Trophoblast cell (in vitro differentiated cells and primary cell): ENCODE results near the gene PIH1D1.
"Not testable (repeated sequence)": the region's sequence is repeated elsewhere in the genome, so short reads cannot be mapped to it uniquely, and the experiment has no call there.

ENCODE experiments used
- DNase-seq, 2 donors: peaks; one replicate each; pipeline ENCODE4 v3.0.0-alpha.2; 2016
- H2AFZ ChIP-seq: 2 replicates; pipeline ENCODE4 v1.6.1; 2013; ENCODE audit warnings: low read length, moderate library complexity, mild to moderate bottlenecking; ENCODE audit not compliant: insufficient read depth, poor library complexity
- H2AK5ac ChIP-seq: 2 replicates; pipeline ENCODE4 v1.6.1; 2013; ENCODE audit warnings: mild to moderate bottlenecking, low read length
- H2BK120ac ChIP-seq: 2 replicates; pipeline ENCODE4 v1.6.1; 2013; ENCODE audit warnings: low read length, mild to moderate bottlenecking, moderate library complexity; ENCODE audit not compliant: insufficient read depth, poor library complexity
- H2BK12ac ChIP-seq: 2 replicates; pipeline ENCODE4 v1.6.1; 2013; ENCODE audit warnings: mild to moderate bottlenecking, low read length, moderate library complexity
- H2BK5ac ChIP-seq: 2 replicates; pipeline ENCODE4 v1.6.1; 2013; ENCODE audit warnings: low read length, low read depth, moderate library complexity, mild to moderate bottlenecking; ENCODE audit not compliant: poor library complexity
- H3K14ac ChIP-seq: 2 replicates; pipeline ENCODE4 v1.6.1; 2013; ENCODE audit warnings: mild to moderate bottlenecking, low read length
- H3K18ac ChIP-seq: 2 replicates; pipeline ENCODE4 v1.6.1; 2013; ENCODE audit warnings: mild to moderate bottlenecking, low read length
- H3K23ac ChIP-seq: 2 replicates; pipeline ENCODE4 v1.6.1; 2013; ENCODE audit warnings: low read length
- H3K27ac ChIP-seq: 2 replicates; pipeline ENCODE4 v1.5.1; 2013; ENCODE audit warnings: low read depth, mild to moderate bottlenecking, inconsistent platforms, low read length, moderate library complexity
- H3K27me3 ChIP-seq: 2 replicates; pipeline ENCODE4 v1.6.1; 2013; ENCODE audit warnings: inconsistent platforms, mild to moderate bottlenecking, low read length, moderate library complexity; ENCODE audit not compliant: insufficient read depth
- H3K36me3 ChIP-seq, 2 experiments: 1 replicate in 1 of 2; 2 replicates in 1 of 2; pipeline ENCODE4 v1.6.1; 2013; ENCODE audit warnings: low read length in 2 of 2, mild to moderate bottlenecking in 2 of 2, moderate library complexity in 1 of 2; ENCODE audit not compliant: insufficient read depth in 2 of 2, control insufficient read depth in 1 of 2
- H3K4ac ChIP-seq: 2 replicates; pipeline ENCODE4 v1.6.1; 2013; ENCODE audit warnings: low read depth, mild to moderate bottlenecking, low read length, moderate library complexity
- H3K4me1 ChIP-seq, 2 experiments: 1 replicate in 1 of 2; 2 replicates in 1 of 2; pipeline ENCODE4 v1.6.1; 2013; ENCODE audit warnings: low read length in 2 of 2, mild to moderate bottlenecking in 2 of 2, moderate library complexity in 1 of 2; ENCODE audit not compliant: insufficient read depth in 2 of 2, control insufficient read depth in 1 of 2
- H3K4me2 ChIP-seq: 2 replicates; pipeline ENCODE4 v1.6.1; 2013; ENCODE audit warnings: inconsistent platforms, mild to moderate bottlenecking, low read length, moderate library complexity
- H3K4me3 ChIP-seq: 2 replicates; pipeline ENCODE4 v1.5.1; 2013; ENCODE audit warnings: mild to moderate bottlenecking, low read depth, low read length, inconsistent platforms
- H3K79me1 ChIP-seq: one replicate; pipeline ENCODE4 v1.6.1; 2013; ENCODE audit warnings: low read length
- H3K79me2 ChIP-seq: 2 replicates; pipeline ENCODE4 v1.6.1; 2013; ENCODE audit warnings: low read length, mild to moderate bottlenecking; ENCODE audit not compliant: control insufficient read depth, insufficient read depth, poor library complexity
- H3K9ac ChIP-seq: 2 replicates; pipeline ENCODE4 v1.6.1; 2013; ENCODE audit warnings: mild to moderate bottlenecking, low read length
- H3K9me3 ChIP-seq: 2 replicates; pipeline ENCODE4 v1.6.1; 2013; ENCODE audit warnings: low read depth, mild to moderate bottlenecking, control low read depth, inconsistent platforms, low read length; ENCODE audit not compliant: insufficient read depth
- H4K12ac ChIP-seq: 2 replicates; pipeline ENCODE4 v1.6.1; 2013; ENCODE audit warnings: low read depth, mild to moderate bottlenecking, low read length, moderate library complexity
- H4K8ac ChIP-seq: 2 replicates; pipeline ENCODE4 v1.6.1; 2013; ENCODE audit warnings: low read depth, mild to moderate bottlenecking, low read length, moderate library complexity
- H4K91ac ChIP-seq: one replicate; pipeline ENCODE4 v1.6.1; 2013; ENCODE audit warnings: low read depth, mild to moderate bottlenecking, low read length, moderate library complexity
- WGBS: extraction: QIAGEN DNeasy Blood & Tissue Kit; methylation state at CpG from one replicate; pipeline ENCODE4 v1.1.7; 2013; ENCODE audit warnings: missing lambda C conversion rate; ENCODE audit not compliant: insufficient read length, insufficient coverage; ENCODE audit errors: extremely low coverage; 5-methylcytosine and 5-hydroxymethylcytosine counted together

Gene PIH1D1

GRCh38 chr19:49474542-49474924, 22.9 kb upstream of the PIH1D1 start:
- H4K8ac ChIP-seq: no peak overlapping the region
- no peak for DNase-seq

GRCh38 chr19:49473868-49474541, 22.4 kb upstream of the PIH1D1 start, which contains the start of gene FLT3LG:
TSS of gene FLT3LG (plus strand) at chr19:49474215. CDS start at chr19:49474640, 425 bp downstream.
- Histone ChIP-seq H2BK120ac (no peak within 1 kb of the TSS), H4K12ac (no peak within 1 kb of the TSS), H3K79me2 (no peaks in the 10 kb centered on the region), H3K9ac (no peak within 1 kb of the TSS), H3K4me2 (no peak within 1 kb of the TSS), H2AK5ac (no peak within 1 kb of the TSS), H2BK12ac (no peak within 1 kb of the TSS), H3K36me3 (peaks cover 12% of the 10 kb centered on the region in 2 experiments), H3K79me1 (no peaks in the 10 kb centered on the region), H3K18ac (no peak within 1 kb of the TSS), H4K91ac (no peak within 1 kb of the TSS), H3K23ac (no peak within 1 kb of the TSS), H3K9me3 (no peaks in the 10 kb centered on the region), H3K4me1 (no peaks in the 10 kb centered on the region), H3K4ac (no peak within 1 kb of the TSS), H3K14ac (no peak within 1 kb of the TSS), H2AFZ (no peak within 1 kb of the TSS), H3K27me3 (no peaks in the 10 kb centered on the region), H2BK5ac (no peak within 1 kb of the TSS), H3K4me3 (no peak within 1 kb of the TSS), H4K8ac (no peak within 1 kb of the TSS), H3K27ac (no peak within 1 kb of the TSS)
- no CpG with 5 or more reads among the region's 33 CpGs for WGBS
- DNase-seq: peak; percentile 28 to 57

More at GRCh38 chr19:49474542-49474924, 22.9 kb upstream of the PIH1D1 start:
- H4K91ac ChIP-seq: no peak overlapping the region
- no peak overlapping the region for H3K9ac ChIP-seq
- H3K36me3 ChIP-seq: peaks cover 10% of the 10 kb centered on the region in 2 experiments
- no peak overlapping the region for H3K23ac ChIP-seq
- H2BK5ac ChIP-seq: no peak overlapping the region
- no peaks in the 10 kb centered on the region for H3K9me3 ChIP-seq
- H3K27me3 ChIP-seq: no peaks in the 10 kb centered on the region
- H3K14ac ChIP-seq: no peak overlapping the region
- no CpG with 5 or more reads among the region's 11 CpGs for whole genome bisulfite sequencing
- no peak overlapping the region for H2BK12ac ChIP-seq
- H3K4me2 ChIP-seq: no peak overlapping the region
- no peak overlapping the region for H3K27ac ChIP-seq
- H2AK5ac ChIP-seq: no peak overlapping the region
- H3K4me1 ChIP-seq: no peaks in the 10 kb centered on the region
- H2AFZ ChIP-seq: no peak overlapping the region
- no peaks in the 10 kb centered on the region for H3K79me2 ChIP-seq
- H4K12ac ChIP-seq: no peak overlapping the region
- H3K18ac ChIP-seq: no peak overlapping the region
- no peaks in the 10 kb centered on the region for H3K79me1 ChIP-seq
- no peak overlapping the region for H3K4ac ChIP-seq
- no peak overlapping the region for H3K4me3 ChIP-seq
- no peak overlapping the region for H2BK120ac ChIP-seq

GRCh38 chr19:49473501-49473867, 21.9 kb upstream of the PIH1D1 start:
- H3K27ac ChIP-seq, H3K9ac ChIP-seq, H3K14ac ChIP-seq, H3K4me2 ChIP-seq, H3K79me1 ChIP-seq, H2BK12ac ChIP-seq, H3K4me1 ChIP-seq, H4K8ac ChIP-seq, H3K27me3 ChIP-seq, H3K18ac ChIP-seq, DNase-seq, H3K79me2 ChIP-seq, H3K9me3 ChIP-seq, H2AFZ ChIP-seq, H2BK5ac ChIP-seq, H4K91ac ChIP-seq, H4K12ac ChIP-seq, H3K4ac ChIP-seq, H3K4me3 ChIP-seq, H2AK5ac ChIP-seq, H2BK120ac ChIP-seq, H3K23ac ChIP-seq: not testable (repeated sequence)
- H3K36me3 ChIP-seq: peaks cover 15% of the 10 kb centered on the region in 2 experiments
- WGBS: no CpG with 5 or more reads among the region's 9 CpGs

- H2BK5ac ChIP-seq: no peak overlapping the region
- no peak overlapping the region for H3K14ac ChIP-seq
- no peak overlapping the region for H3K4me2 ChIP-seq
- H3K9ac ChIP-seq: no peak overlapping the region
- H3K36me3 ChIP-seq: peaks cover 15% of the 10 kb centered on the region in 2 experiments
- no peaks in the 10 kb centered on the region for H3K79me1 ChIP-seq
- no peak overlapping the region for H4K8ac ChIP-seq
- H3K9me3 ChIP-seq: no peaks in the 10 kb centered on the region
- no peak overlapping the region for H2AFZ ChIP-seq
- H3K4ac ChIP-seq: no peak overlapping the region
- no peak overlapping the region for H2BK12ac ChIP-seq
- no peak overlapping the region for H3K4me3 ChIP-seq
- no peak overlapping the region for H3K23ac ChIP-seq
- no peak overlapping the region for H3K18ac ChIP-seq
- H3K79me2 ChIP-seq: no peaks in the 10 kb centered on the region
- H3K4me1 ChIP-seq: no peaks in the 10 kb centered on the region
- H3K27me3 ChIP-seq: no peaks in the 10 kb centered on the region
- no CpG with 5 or more reads among the region's 9 CpGs for WGBS
- H4K12ac ChIP-seq: no peak overlapping the region
- no peak overlapping the region for H2BK120ac ChIP-seq
- DNase-seq: no peak
- no peak overlapping the region for H4K91ac ChIP-seq
- H3K27ac ChIP-seq: no peak overlapping the region
- no peak overlapping the region for H2AK5ac ChIP-seq
Measured at GRCh38 chr19:49472936-49473335, 21.3 kb upstream of the PIH1D1 start.
